H1 (cell line): Measurements from ENCODE around the gene HMCN2. TPM values are rescaled to one million over a fixed set of nuclear protein-coding genes. Genes with fewer than 3 reads are reported as not detected.

Source experiments
- EP300 ChIP-seq, 2 experiments: IDR thresholded peaks; 1 replicate in 1 of 2; 2 replicates in 1 of 2; pipeline ENCODE4 v1.6.1; 2011 to 2012; ENCODE audit warnings: low read depth in 2 of 2, low read length in 2 of 2, mild to moderate bottlenecking in 2 of 2, borderline replicate concordance in 1 of 2, inconsistent platforms in 1 of 2, moderate library complexity in 1 of 2
- SP2 ChIP-seq: IDR thresholded peaks from 2 replicates; pipeline ENCODE4 v1.6.1; 2012; ENCODE audit warnings: mild to moderate bottlenecking, low read length, inconsistent platforms
- polyA plus RNA-seq, 7 experiments: library from polyadenylated mRNA; depleted of rRNA in 3 of 7; stranded (reverse) in 5 of 7; unstranded in 2 of 7; fragments of >200 nt in 5 of 7; fragments of 200-250 nt in 2 of 7; gene quantifications; 1 replicate in 5 of 7; 2 replicates in 1 of 7; 4 replicates in 1 of 7; pipeline versions ENCODE4 v1.2.1 to v1.2.3, GENCODE V29; 2011 to 2013; ENCODE audit warnings: missing spikeins in 2 of 7, mixed read lengths in 2 of 7
- total RNA-seq: library from RNA; stranded (reverse); fragmentation: NEBNext Ultra II Directional; extraction: Animal tissue kit (Norgen Biotek cat#: 25700); gene quantifications from 2 replicates; pipeline ENCODE4 v1.2.1, GENCODE V29; 2021

Gene HMCN2
- total and polyA plus RNA-seq, 2 of the 8 experiments (the other 6 are each of a cell fraction or from before 2014, with no cell fraction given) = 5.0 to 9.1 TPM

GRCh38 chr9:130382636-130383349, 117.2 kb downstream of the HMCN2 start (continued):
- TF ChIP-seq SP2 (no peak), EP300 (IDR thresholded peaks at IDR 0.05; ENCODE audit: borderline replicate concordance in 1 of 2, low read depth in 2 of 2, low read length in 2 of 2) (no peak)
